Epithelial cell of esophagus (primary cell): ENCODE measurements around the gene SOX18.

Source experiments
- DNase-seq: peaks from one replicate; pipeline ENCODE4 v3.0.0; 2010; ENCODE audit warnings: low read depth
- H3K4me3 ChIP-seq: 2 replicates; pipeline ENCODE4 v1.5.1; 2011; ENCODE audit warnings: mild to moderate bottlenecking, low read length, control low read depth
- CTCF ChIP-seq: IDR thresholded peaks from 2 replicates; pipeline ENCODE4 v1.5.1; 2011; ENCODE audit warnings: low read depth, mild to moderate bottlenecking, low read length, control low read depth, inconsistent platforms; ENCODE audit not compliant: insufficient read depth; ENCODE audit errors: missing control alignments

Gene SOX18

GRCh38 chr20:64044484-64045247 is 4.8 kb downstream of the SOX18 start:
- DNase-seq, result peak; percentile 82
- no peak overlapping the region for H3K4me3 ChIP-seq
- TF ChIP-seq CTCF, result no peak

GRCh38 chr20:64043768-64044167 is 5.7 kb downstream of the SOX18 start:
- TF ChIP-seq CTCF, result no peak
- DNase-seq, result no peak

GRCh38 chr20:64042054-64042781 is 7.2 kb downstream of the SOX18 start:
- no peak for DNase-seq
- TF ChIP-seq CTCF, result no peak
- peak overlapping the region; percentile 33 for H3K4me3 ChIP-seq

More at GRCh38 chr20:64043768-64044167, 5.7 kb downstream of the SOX18 start:
- no peak overlapping the region for H3K4me3 ChIP-seq

GRCh38 chr20:64041781-64042053 is 7.7 kb downstream of the SOX18 start:
- H3K4me3 ChIP-seq, result peak overlapping the region; percentile 33
- no peak for DNase-seq
- no peak for TF ChIP-seq CTCF

- DNase-seq, result no peak
- no peak overlapping the region for H3K4me3 ChIP-seq
- TF ChIP-seq CTCF, result no peak
Observed at GRCh38 chr20:64041040-64041780, 8.2 kb downstream of the SOX18 start.

- TF ChIP-seq CTCF, result no peak
- H3K4me3 ChIP-seq, result no peak overlapping the region
- no peak for DNase-seq
Observed at GRCh38 chr20:64040231-64041039, 9.0 kb downstream of the SOX18 start.
